IMR-90 (cell line): ENCODE measurements around the gene ITPR3. TPM values are rescaled to one million over a fixed set of nuclear protein-coding genes. Genes with fewer than 3 reads are reported as not detected.

ENCODE experiments used
- ATAC-seq: fragments of 200-7000 bp; cut with Tn5 transposase; 2 replicates; pipeline ENCODE4 v1.9.1; 2020; ENCODE audit warnings: low read depth, mild to moderate bottlenecking, moderate library complexity
- BruUV-seq: library from RNA; stranded (reverse); fragments of 400-500 nt; replicated peaks from 2 replicates; lab custom pipeline; 2021; lab: Mats Ljungman, UMichigan
- CTCF ChIA-PET: fragments of 300-600 bp; formaldehyde crosslinking; extraction: SDS; loops from one replicate; lab custom pipeline; 2021; ENCODE audit warnings: antibody characterized with exemption; lab: Yijun Ruan, JAX
- POLR2A ChIA-PET: fragments of 300-600 bp; sonication (Branson Sonifier 250); formaldehyde crosslinking; loops from one replicate; lab custom pipeline; 2022; ENCODE audit warnings: antibody characterized with exemption; ENCODE audit not compliant: unreplicated experiment; lab: Charles Lee
- DNase-seq: peaks from one replicate; pipeline ENCODE4 v3.0.0; 2013
- H2AFZ ChIP-seq: replicated peaks from 2 replicates; pipeline ENCODE3; 2013; ENCODE audit warnings: low read length, mild to moderate bottlenecking; ENCODE audit not compliant: poor library complexity
- H2AK5ac ChIP-seq: 2 replicates; pipeline ENCODE4 v1.6.1; 2013; ENCODE audit warnings: low read depth, low read length, inconsistent platforms
- H2AK9ac ChIP-seq: replicated peaks from 2 replicates; pipeline ENCODE3; 2013; ENCODE audit warnings: mild to moderate bottlenecking, low read depth, low read length, moderate library complexity; ENCODE audit not compliant: poor library complexity
- H2BK120ac ChIP-seq: 2 replicates; pipeline ENCODE4 v1.6.1; 2013; ENCODE audit warnings: low read depth, low read length, inconsistent platforms
- H2BK15ac ChIP-seq: 3 replicates; pipeline ENCODE4 v1.6.1; 2013; ENCODE audit warnings: low read depth, low read length, inconsistent platforms
- H2BK20ac ChIP-seq: 2 replicates; pipeline ENCODE4 v1.6.1; 2013; ENCODE audit warnings: low read depth, mild to moderate bottlenecking, inconsistent platforms, low read length, moderate library complexity
- H2BK5ac ChIP-seq: 2 replicates; pipeline ENCODE4 v1.6.1; 2013; ENCODE audit warnings: mild to moderate bottlenecking, low read depth, low read length, inconsistent platforms; ENCODE audit not compliant: poor library complexity, severe bottlenecking
- H3K14ac ChIP-seq: replicated peaks from 2 replicates; pipeline ENCODE4 v1.6.1; 2013; ENCODE audit warnings: low read depth, low read length, inconsistent platforms
- H3K18ac ChIP-seq: 2 replicates; pipeline ENCODE4 v1.6.1; 2013; ENCODE audit warnings: low read depth, low read length, control low read depth
- H3K23ac ChIP-seq: 2 replicates; pipeline ENCODE4 v1.6.1; 2013; ENCODE audit warnings: low read depth, low read length, inconsistent platforms
- H3K27ac ChIP-seq: 2 replicates; pipeline ENCODE4 v1.5.1; 2013; ENCODE audit warnings: mild to moderate bottlenecking, control low read depth, low read length; ENCODE audit not compliant: insufficient read depth
- H3K27me3 ChIP-seq: 2 replicates; pipeline ENCODE4 v1.6.1; 2013; ENCODE audit warnings: low read length; ENCODE audit not compliant: control insufficient read depth, insufficient read depth
- H3K36me3 ChIP-seq: 2 replicates; pipeline ENCODE4 v1.6.1; 2013; ENCODE audit warnings: low read length, mixed read lengths; ENCODE audit not compliant: control insufficient read depth, insufficient read depth
- H3K4ac ChIP-seq: 2 replicates; pipeline ENCODE4 v1.6.1; 2013; ENCODE audit warnings: low read depth, low read length, inconsistent platforms
- H3K4me1 ChIP-seq: 2 replicates; pipeline ENCODE4 v1.6.1; 2013; ENCODE audit warnings: low read length, mixed read lengths; ENCODE audit not compliant: control insufficient read depth, insufficient read depth
- H3K4me2 ChIP-seq: 2 replicates; pipeline ENCODE4 v1.6.1; 2013; ENCODE audit warnings: low read depth, mild to moderate bottlenecking, control low read depth, low read length, moderate library complexity
- H3K4me3 ChIP-seq: 2 replicates; pipeline ENCODE4 v1.5.1; 2013; ENCODE audit warnings: low read depth, mild to moderate bottlenecking, control low read depth, low read length, moderate library complexity; ENCODE audit not compliant: insufficient read depth
- H3K56ac ChIP-seq: 2 replicates; pipeline ENCODE4 v1.6.1; 2013; ENCODE audit warnings: low read length, inconsistent platforms; ENCODE audit not compliant: insufficient read depth; ENCODE audit errors: extremely low read depth
- H3K79me1 ChIP-seq, 2 experiments: 2 replicates each; pipeline ENCODE4 v1.6.1; 2013; ENCODE audit warnings: low read length in 2 of 2, inconsistent platforms in 1 of 2, low read depth in 1 of 2
- H3K9ac ChIP-seq: 2 replicates; pipeline ENCODE4 v1.6.1; 2013; ENCODE audit warnings: low read depth, low read length, control low read depth
- H3K9me1 ChIP-seq: 2 replicates; pipeline ENCODE4 v1.6.1; 2013; ENCODE audit warnings: low read length, inconsistent platforms; ENCODE audit not compliant: insufficient read depth
- H3K9me3 ChIP-seq: 2 replicates; pipeline ENCODE4 v1.6.1; 2013; ENCODE audit warnings: low read length; ENCODE audit not compliant: control insufficient read depth, insufficient read depth
- H4K20me1 ChIP-seq: 2 replicates; pipeline ENCODE4 v1.6.1; 2013; ENCODE audit warnings: low read length, inconsistent platforms; ENCODE audit not compliant: insufficient read depth
- H4K5ac ChIP-seq: 2 replicates; pipeline ENCODE4 v1.6.1; 2013; ENCODE audit warnings: mild to moderate bottlenecking, low read depth, low read length, control low read depth
- H4K8ac ChIP-seq, 2 experiments: 2 replicates each; pipeline ENCODE4 v1.6.1; 2013; ENCODE audit warnings: low read depth in 2 of 2, low read length in 2 of 2, control low read depth in 1 of 2, inconsistent platforms in 1 of 2
- H4K91ac ChIP-seq: 2 replicates; pipeline ENCODE4 v1.6.1; 2013; ENCODE audit warnings: low read depth, low read length, inconsistent platforms; ENCODE audit not compliant: insufficient read depth
- CEBPB ChIP-seq: IDR thresholded peaks from 2 replicates; pipeline ENCODE4 v1.6.1; 2012; ENCODE audit warnings: low read depth, low read length, improper control_type of control experiment
- CTCF ChIP-seq: conservative IDR thresholded peaks from 2 replicates; pipeline ENCODE4 v1.5.1; 2012; ENCODE audit warnings: mild to moderate bottlenecking, low read depth, low read length, improper control_type of control experiment
- ELK1 ChIP-seq: fragments of 150-350 bp; IDR thresholded peaks from 2 replicates; pipeline ENCODE4 v1.6.1; 2016; ENCODE audit warnings: low read depth, mild to moderate bottlenecking, low read length, moderate library complexity, borderline replicate concordance
- FOS ChIP-seq: fragments of 150-350 bp; IDR thresholded peaks from 2 replicates; pipeline ENCODE4 v1.6.1; 2016; ENCODE audit warnings: low read depth, low read length
- MAFK ChIP-seq: IDR thresholded peaks from 2 replicates; pipeline ENCODE4 v1.6.1; 2012; ENCODE audit warnings: low read depth, low read length, improper control_type of control experiment
- MXI1 ChIP-seq: IDR thresholded peaks from 2 replicates; pipeline ENCODE4 v1.6.1; 2012; ENCODE audit warnings: low read depth, mild to moderate bottlenecking, low read length, moderate library complexity, borderline replicate concordance
- POLR2A ChIP-seq: IDR thresholded peaks from 2 replicates; pipeline ENCODE4 v1.6.1; 2012; ENCODE audit warnings: mild to moderate bottlenecking, low read depth, low read length
- RAD21 ChIP-seq: IDR thresholded peaks from 2 replicates; pipeline ENCODE4 v1.6.1; 2012; ENCODE audit warnings: low read length, improper control_type of control experiment
- RCOR1 ChIP-seq: IDR thresholded peaks from 2 replicates; pipeline ENCODE4 v1.6.1; 2012; ENCODE audit warnings: mild to moderate bottlenecking, low read length, improper control_type of control experiment; ENCODE audit not compliant: insufficient replicate concordance
- RFX5 ChIP-seq: IDR thresholded peaks from 2 replicates; pipeline ENCODE4 v1.8.0; 2012; ENCODE audit warnings: low read depth, mild to moderate bottlenecking, low read length, moderate library complexity
- SMC3 ChIP-seq: fragments of 150-350 bp; IDR thresholded peaks from 2 replicates; pipeline ENCODE4 v1.6.1; 2016; ENCODE audit warnings: low read depth, mild to moderate bottlenecking, antibody characterized with exemption, low read length, moderate library complexity
- USF2 ChIP-seq: fragments of 150-350 bp; IDR thresholded peaks from 2 replicates; pipeline ENCODE4 v1.6.1; 2017; ENCODE audit warnings: mild to moderate bottlenecking, antibody characterized with exemption, low read length, low read depth
- WGBS, 2 experiments: methylation state at CpG; one replicate each; pipeline versions ENCODE4 v1.1.5 to v1.1.7; 2013; ENCODE audit warnings: missing lambda C conversion rate in 2 of 2; ENCODE audit not compliant: insufficient read length in 1 of 2; ENCODE audit errors: extremely low coverage in 2 of 2; 5-methylcytosine and 5-hydroxymethylcytosine counted together
- dilution Hi-C: fragments of 300-500 bp; cut with HindIII; formaldehyde crosslinking; loops from one replicate; pipeline ENCODE4 v1.14.3; 2018; ENCODE audit warnings: low sequenced_read_pairs; ENCODE audit not compliant: unreplicated experiment
- in situ Hi-C: fragments of 300-500 bp; cut with MboI; formaldehyde crosslinking; loops from 3 replicates; pipeline ENCODE4 v1.14.3; 2019; ENCODE audit warnings: low sequenced_read_pairs, inconsistent platforms, mixed read lengths
- intact Hi-C: fragments of 100-400 bp; cut with micrococcal nuclease; formaldehyde crosslinking; loops from 2 replicates; pipeline ENCODE4 v1.10.0; 2022
- polyA plus RNA-seq, 3 experiments: library from polyadenylated mRNA; depleted of rRNA; stranded (reverse); fragments of >200 nt; gene quantifications; 2 replicates each; pipeline ENCODE4 v1.2.3, GENCODE V29; 2012; ENCODE audit warnings: low replicate concordance in 1 of 3
- total RNA-seq: library from RNA; depleted of rRNA; stranded (reverse); fragments of >200 nt; gene quantifications from 2 replicates; pipeline ENCODE4 v1.2.3, GENCODE V29; 2012

ITPR3 gene
- total and polyA plus RNA-seq, 2 of the 4 experiments (the other 2 are of a cell fraction): 1.6 to 3.7 TPM

GRCh38 chr6:33711140-33712129 is 90.3 kb downstream of the ITPR3 start, which contains the start of gene UQCC2:
TSS of gene UQCC2 (minus strand) at chr6:33711700. CDS start at chr6:33711686, 14 bp downstream.
- Histone ChIP-seq H2BK5ac (peak within 1 kb of the TSS; percentile 95), H2BK120ac (peak within 1 kb of the TSS; percentile 95), H3K14ac (peak within 1 kb of the TSS; percentile 99), H2AFZ (peak within 1 kb of the TSS; percentile 99), H2BK15ac (no peak within 1 kb of the TSS; the same call in 2 of the 3 replicates), H3K56ac (peak within 1 kb of the TSS; percentile 99), H3K9me3 (no peaks in the 10 kb centered on the region), H3K4me1 (peaks cover 5% of the 10 kb centered on the region), H2AK9ac (peak within 1 kb of the TSS; percentile 89), H3K79me1 (peaks cover 17 to 39% of the 10 kb centered on the region in 2 experiments), H3K18ac (peak within 1 kb of the TSS; percentile 67; the same call in 1 of the 2 replicates), H4K91ac (peak within 1 kb of the TSS; percentile 98), H3K4ac (peak within 1 kb of the TSS; percentile 99), H3K36me3 (peaks cover 8% of the 10 kb centered on the region), H4K5ac (peak within 1 kb of the TSS; percentile 70), H2BK20ac (no peak within 1 kb of the TSS), H3K27ac (peak within 1 kb of the TSS; percentile 95), H3K9me1 (peaks cover 8% of the 10 kb centered on the region), H3K4me3 (peak within 1 kb of the TSS; percentile 73), H4K8ac (peak within 1 kb of the TSS; percentile 85 to 99), H3K23ac (peak within 1 kb of the TSS; percentile 97), H3K9ac (peak within 1 kb of the TSS; percentile 94), H4K20me1 (no peaks in the 10 kb centered on the region), H3K27me3 (peaks cover 5% of the 10 kb centered on the region; the same call in 1 of the 2 replicates), H2AK5ac (peak within 1 kb of the TSS; percentile 76), H3K4me2 (peak within 1 kb of the TSS; percentile 69)
- POLR2A ChIA-PET: interaction anchor here (0.5 to 1.2 kb wide), 8 partner anchors 11 to 522 kb away, joined by 3 to 7 read pairs (median 3); no protein-coding TSS in a partner anchor
- BruUV-seq: no TSS peak
- dilution Hi-C loops (no loop called here), intact Hi-C loops (loop anchor here (1.0 to 2.0 kb wide), 4 partner anchors 51 to 443 kb away; no protein-coding TSS in a partner anchor), in situ Hi-C loops (loop anchor here (10.0 kb wide), 1 partner anchor 443 kb away; no protein-coding TSS in a partner anchor)
- peak; percentile 95 for DNase-seq
- CTCF ChIA-PET: interaction anchor here (0.5 to 2.1 kb wide), 16 partner anchors 11 to 444 kb away, joined by 3 to 11 read pairs (median 4); no protein-coding TSS in a partner anchor
- peak; percentile 99 for ATAC-seq
- 3% methylated on average over 21 of the region's 73 CpGs; no CpG with 5 or more reads in 1 of the 2 experiments for WGBS, 2 experiments
- TF ChIP-seq ELK1 (no peak), RCOR1 (no peak), FOS (no peak), SMC3 (peak; percentile 59), MAFK (no peak), CEBPB (no peak), MXI1 (peak; percentile 70; the same call in 1 of the 2 replicates), USF2 (peak; percentile 88), RAD21 (peak; percentile 86), RFX5 (no peak), POLR2A (peak; percentile 95), CTCF (peak; percentile 90)
